Suprapubic skin (tissue), 4 donors: ENCODE data around the gene RNF220. TPM values are rescaled to one million over a fixed set of nuclear protein-coding genes. Genes with fewer than 3 reads are reported as not detected.

ENCODE experiments used
- DNase-seq, 2 donors: peaks; one replicate each; pipeline ENCODE4 v3.0.0-alpha.2; 2019; ENCODE audit warnings: low spot score in 2 of 2
- H3K27ac ChIP-seq: fragments of 200-600 bp; sonication (generic); one replicate; pipeline ENCODE4 v1.5.1; 2019
- H3K27me3 ChIP-seq: fragments of 200-600 bp; sonication (generic); one replicate; pipeline ENCODE4 v1.5.1; 2019
- H3K36me3 ChIP-seq: fragments of 200-600 bp; sonication (generic); one replicate; pipeline ENCODE4 v1.5.1; 2019
- H3K4me1 ChIP-seq: fragments of 200-600 bp; sonication (generic); one replicate; pipeline ENCODE4 v1.5.1; 2019
- H3K4me3 ChIP-seq: fragments of 200-600 bp; sonication (generic); one replicate; pipeline ENCODE4 v1.5.1; 2019; ENCODE audit warnings: mild to moderate bottlenecking
- H3K9me3 ChIP-seq: fragments of 200-600 bp; sonication (generic); one replicate; pipeline ENCODE4 v1.5.1; 2019
- EP300 ChIP-seq: sonication (generic); formaldehyde crosslinking; IDR thresholded peaks from one replicate; pipeline ENCODE4 v1.6.1; 2017; ENCODE audit warnings: antibody characterized with exemption
- POLR2A ChIP-seq, 2 donors: fragments of 450-650 bp; IDR thresholded peaks; one replicate each; pipeline ENCODE4 v1.6.1; 2017; ENCODE audit warnings: antibody characterized with exemption in 2 of 2, mild to moderate bottlenecking in 2 of 2, moderate library complexity in 2 of 2
- POLR2AphosphoS5 ChIP-seq, 3 donors: sonication (generic); formaldehyde crosslinking; IDR thresholded peaks; one replicate each; pipeline ENCODE4 v1.6.1; 2017; ENCODE audit warnings: antibody characterized with exemption in 3 of 3
- WGBS: methylation state at CpG from one replicate; pipeline ENCODE4 v1.1.5; 2018; 5-methylcytosine and 5-hydroxymethylcytosine counted together
- total RNA-seq, 4 donors: library from RNA; depleted of rRNA; stranded (reverse); fragments of >200 nt; gene quantifications; one replicate each; pipeline ENCODE4 v1.1.0, GENCODE V29; 2016
- TF ChIP-seq, protein P1 (sequence below), 2 donors: fragments of 200-600 bp in 1 of 2; fragments of 450-650 bp in 1 of 2; sonication (generic) in 1 of 2; IDR thresholded peaks; one replicate each; pipeline ENCODE4 v1.5.1; 2016 to 2019; ENCODE audit warnings: antibody characterized with exemption in 2 of 2, mild to moderate bottlenecking in 1 of 2, moderate library complexity in 1 of 2

Gene RNF220
- total RNA-seq, 4 donors from 2014 or later: 79.4 to 124 (median 99.5) TPM

- H3K27me3 ChIP-seq: no peaks in the 10 kb centered on the region
- peaks cover 27% of the 10 kb centered on the region for H3K4me1 ChIP-seq
- H3K36me3 ChIP-seq: peaks cover 98% of the 10 kb centered on the region
- no peak overlapping the region for H3K4me3 ChIP-seq
- H3K9me3 ChIP-seq: no peaks in the 10 kb centered on the region
- H3K27ac ChIP-seq: no peak overlapping the region
- WGBS: 96% methylated on average over 3 of the region's 3 CpGs
- no peak for DNase-seq
- TF ChIP-seq POLR2A (IDR thresholded peaks at IDR 0.05) (no peak), EP300 (no peak), POLR2AphosphoS5 (IDR thresholded peaks at IDR 0.05) (no peak)
- TF ChIP-seq, protein P1, sequence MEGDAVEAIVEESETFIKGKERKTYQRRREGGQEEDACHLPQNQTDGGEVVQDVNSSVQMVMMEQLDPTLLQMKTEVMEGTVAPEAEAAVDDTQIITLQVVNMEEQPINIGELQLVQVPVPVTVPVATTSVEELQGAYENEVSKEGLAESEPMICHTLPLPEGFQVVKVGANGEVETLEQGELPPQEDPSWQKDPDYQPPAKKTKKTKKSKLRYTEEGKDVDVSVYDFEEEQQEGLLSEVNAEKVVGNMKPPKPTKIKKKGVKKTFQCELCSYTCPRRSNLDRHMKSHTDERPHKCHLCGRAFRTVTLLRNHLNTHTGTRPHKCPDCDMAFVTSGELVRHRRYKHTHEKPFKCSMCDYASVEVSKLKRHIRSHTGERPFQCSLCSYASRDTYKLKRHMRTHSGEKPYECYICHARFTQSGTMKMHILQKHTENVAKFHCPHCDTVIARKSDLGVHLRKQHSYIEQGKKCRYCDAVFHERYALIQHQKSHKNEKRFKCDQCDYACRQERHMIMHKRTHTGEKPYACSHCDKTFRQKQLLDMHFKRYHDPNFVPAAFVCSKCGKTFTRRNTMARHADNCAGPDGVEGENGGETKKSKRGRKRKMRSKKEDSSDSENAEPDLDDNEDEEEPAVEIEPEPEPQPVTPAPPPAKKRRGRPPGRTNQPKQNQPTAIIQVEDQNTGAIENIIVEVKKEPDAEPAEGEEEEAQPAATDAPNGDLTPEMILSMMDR (IDR thresholded peaks at IDR 0.05): no peak
Measured at GRCh38 chr1:44642925-44643324, 237.9 kb downstream of the RNF220 start.

- H3K27ac ChIP-seq: no peak overlapping the region
- 71% methylated on average over 5 of the region's 9 CpGs for WGBS
- DNase-seq: no peak
- H3K4me3 ChIP-seq: no peak overlapping the region
- H3K27me3 ChIP-seq: no peaks in the 10 kb centered on the region
- H3K36me3 ChIP-seq: peaks cover 96% of the 10 kb centered on the region
- H3K4me1 ChIP-seq: peaks cover 27% of the 10 kb centered on the region
- no peaks in the 10 kb centered on the region for H3K9me3 ChIP-seq
- no peak for TF ChIP-seq POLR2AphosphoS5 (IDR thresholded peaks at IDR 0.05)
- TF ChIP-seq EP300: no peak
- TF ChIP-seq POLR2A (IDR thresholded peaks at IDR 0.05): no peak
- TF ChIP-seq, protein P1 (IDR thresholded peaks at IDR 0.05): no peak
Measured at GRCh38 chr1:44643721-44644334, 238.8 kb downstream of the RNF220 start.

- no peaks in the 10 kb centered on the region for H3K9me3 ChIP-seq
- no peaks in the 10 kb centered on the region for H3K27me3 ChIP-seq
- no peak overlapping the region for H3K27ac ChIP-seq
- no peak for DNase-seq
- H3K4me3 ChIP-seq: no peak overlapping the region
- no peak for TF ChIP-seq EP300
- TF ChIP-seq, protein P1 (IDR thresholded peaks at IDR 0.05): no peak
- TF ChIP-seq POLR2A (IDR thresholded peaks at IDR 0.05): no peak
- no peak for TF ChIP-seq POLR2AphosphoS5 (IDR thresholded peaks at IDR 0.05)
- peaks cover 27% of the 10 kb centered on the region for H3K4me1 ChIP-seq
- 78% methylated on average over 7 of the region's 7 CpGs for WGBS
- H3K36me3 ChIP-seq: peaks cover 96% of the 10 kb centered on the region
Measured at GRCh38 chr1:44644806-44645205, 239.8 kb downstream of the RNF220 start.

DNA sequence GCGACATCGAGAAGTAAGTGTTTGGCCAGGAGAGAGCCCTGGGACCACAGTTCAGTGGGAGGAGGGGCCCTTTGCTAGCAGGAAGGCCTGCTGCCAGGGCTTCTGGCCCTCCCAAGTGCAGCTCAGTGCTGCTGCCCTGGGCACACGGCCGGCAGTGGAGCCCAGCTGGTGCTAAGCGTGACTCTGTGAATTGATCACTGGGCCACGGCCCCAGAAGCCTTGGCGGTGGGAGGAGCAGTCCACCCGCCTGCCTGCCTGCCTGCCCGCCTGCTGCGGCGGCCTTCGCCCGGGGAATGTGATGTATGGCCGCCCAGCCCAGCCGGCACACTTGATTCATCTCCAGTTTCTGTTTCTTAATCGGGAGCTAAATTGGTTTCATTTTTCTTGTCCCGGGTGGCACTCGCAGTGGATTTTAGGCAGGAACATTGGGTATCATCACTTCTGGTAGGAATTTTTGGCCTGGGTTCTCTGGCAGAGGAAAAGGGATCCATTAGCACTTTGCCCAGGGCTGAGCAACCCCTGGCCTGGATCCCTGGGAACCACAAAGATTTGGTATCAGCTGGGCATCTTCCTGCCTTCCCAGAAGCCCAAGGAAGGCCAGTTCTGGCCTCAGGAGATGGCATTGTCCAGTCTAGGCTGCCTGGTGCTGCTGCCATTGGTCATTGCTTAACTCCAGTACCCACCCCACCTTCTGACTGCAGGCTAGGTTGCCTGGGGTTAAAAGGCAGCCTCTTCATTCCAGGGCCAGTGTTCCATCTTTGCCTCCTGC, 240.6 kb downstream of the RNF220 start:
- Histone ChIP-seq H3K27ac (peak overlapping the region; percentile 3), H3K4me3 (no peak overlapping the region), H3K4me1 (peaks cover 27% of the 10 kb centered on the region), H3K27me3 (no peaks in the 10 kb centered on the region), H3K36me3 (peaks cover 96% of the 10 kb centered on the region), H3K9me3 (no peaks in the 10 kb centered on the region)
- WGBS: 55% methylated on average over 18 of the region's 18 CpGs
- DNase-seq: peak in 1 of 2 donors; percentile 76
- no peak for TF ChIP-seq POLR2A (IDR thresholded peaks at IDR 0.05)
- TF ChIP-seq POLR2AphosphoS5 (IDR thresholded peaks at IDR 0.05): no peak
- no peak for TF ChIP-seq EP300
- TF ChIP-seq, protein P1 (IDR thresholded peaks at IDR 0.05): no peak
